ENCODE results near the gene TTLL3.

The TTLL3 gene

GRCh38 chr3:9806688-9807589, 3.1 kb upstream of the TTLL3 start:
- TF ChIP-seq ZC3H10 (CRISPR knock-in tag; IDR thresholded peaks at IDR 0.05) = no peak
- no peak for TF ChIP-seq RARB (CRISPR knock-in tag; IDR thresholded peaks at IDR 0.05)
- TF ChIP-seq POU6F1 (CRISPR knock-in tag; IDR thresholded peaks at IDR 0.05; ENCODE audit: borderline replicate concordance, low read depth) = no peak
- no peak for TF ChIP-seq CSRNP3 (CRISPR knock-in tag; IDR thresholded peaks at IDR 0.05)
- TF ChIP-seq PATZ1 (CRISPR knock-in tag; IDR thresholded peaks at IDR 0.05; ENCODE audit: borderline replicate concordance) = no peak
- no peak for TF ChIP-seq ZNF565 (CRISPR knock-in tag; conservative IDR thresholded peaks at IDR 0.05; ENCODE audit: low read depth)
- no peak for TF ChIP-seq TCF4 (CRISPR knock-in tag; IDR thresholded peaks at IDR 0.05; ENCODE audit: borderline replicate concordance)
- TF ChIP-seq ZFP30 (CRISPR knock-in tag; IDR thresholded peaks at IDR 0.05) = no peak
- no peak for TF ChIP-seq ARNTL (CRISPR knock-in tag; IDR thresholded peaks at IDR 0.05; ENCODE audit: borderline replicate concordance, low read depth)
- no peak for TF ChIP-seq CSDC2 (CRISPR knock-in tag; IDR thresholded peaks at IDR 0.05)
- TF ChIP-seq BACH2 (CRISPR knock-in tag; IDR thresholded peaks at IDR 0.05; ENCODE audit: borderline replicate concordance) = no peak
- TF ChIP-seq CREB5 (CRISPR knock-in tag; IDR thresholded peaks at IDR 0.05; ENCODE audit: low read depth) = no peak
- TF ChIP-seq ZNF8 (CRISPR knock-in tag; IDR thresholded peaks at IDR 0.05) = no peak
- TF ChIP-seq ESRRG (CRISPR knock-in tag; IDR thresholded peaks at IDR 0.05) = no peak
- ATAC-seq = no peak

GRCh38 chr3:9807981-9808344, 2.1 kb upstream of the TTLL3 start:
- no peak for ATAC-seq
- TF ChIP-seq OSR1 (CRISPR knock-in tag; IDR thresholded peaks at IDR 0.05) = no peak
- TF ChIP-seq ZC3H10 (CRISPR knock-in tag; IDR thresholded peaks at IDR 0.05) = no peak
- no peak for TF ChIP-seq CREB5 (CRISPR knock-in tag; IDR thresholded peaks at IDR 0.05; ENCODE audit: low read depth)
- no peak for TF ChIP-seq PPARA (CRISPR knock-in tag; IDR thresholded peaks at IDR 0.05; ENCODE audit: borderline replicate concordance)
- TF ChIP-seq PATZ1 (CRISPR knock-in tag; IDR thresholded peaks at IDR 0.05; ENCODE audit: borderline replicate concordance) = no peak
- TF ChIP-seq CSRNP3 (CRISPR knock-in tag; IDR thresholded peaks at IDR 0.05) = no peak
- no peak for TF ChIP-seq CSDC2 (CRISPR knock-in tag; IDR thresholded peaks at IDR 0.05)
- TF ChIP-seq GLIS3 (CRISPR knock-in tag; IDR thresholded peaks at IDR 0.05) = no peak
- no peak for TF ChIP-seq ISL1 (CRISPR knock-in tag; IDR thresholded peaks at IDR 0.05)
- no peak for TF ChIP-seq RARB (CRISPR knock-in tag; IDR thresholded peaks at IDR 0.05)
- TF ChIP-seq BACH2 (CRISPR knock-in tag; IDR thresholded peaks at IDR 0.05; ENCODE audit: borderline replicate concordance) = no peak
- TF ChIP-seq ARNTL (CRISPR knock-in tag; IDR thresholded peaks at IDR 0.05; ENCODE audit: borderline replicate concordance, low read depth) = no peak
- no peak for TF ChIP-seq ZFP3 (CRISPR knock-in tag; IDR thresholded peaks at IDR 0.05)
- TF ChIP-seq TSHZ2 (CRISPR knock-in tag; IDR thresholded peaks at IDR 0.05) = no peak
- no peak for TF ChIP-seq TOX (CRISPR knock-in tag; IDR thresholded peaks at IDR 0.05; ENCODE audit: borderline replicate concordance)
- no peak for TF ChIP-seq ESRRG (CRISPR knock-in tag; IDR thresholded peaks at IDR 0.05)
- TF ChIP-seq ZFP30 (CRISPR knock-in tag; IDR thresholded peaks at IDR 0.05) = no peak
- TF ChIP-seq TCF4 (CRISPR knock-in tag; IDR thresholded peaks at IDR 0.05; ENCODE audit: borderline replicate concordance) = no peak
- TF ChIP-seq ZNF565 (CRISPR knock-in tag; conservative IDR thresholded peaks at IDR 0.05; ENCODE audit: low read depth) = no peak
- TF ChIP-seq ZNF70 (CRISPR knock-in tag; IDR thresholded peaks at IDR 0.05) = no peak
